Measurements from ENCODE around the gene EXOC4. TPM values are rescaled to one million over a fixed set of nuclear protein-coding genes. Genes with fewer than 3 reads are reported as not detected.

EXOC4 gene
- total and polyA plus RNA-seq, 2 of the 13 experiments (the other 11 are each of a cell fraction or from before 2014, with no cell fraction given) = 22.5 to 39.0 TPM

DNA sequence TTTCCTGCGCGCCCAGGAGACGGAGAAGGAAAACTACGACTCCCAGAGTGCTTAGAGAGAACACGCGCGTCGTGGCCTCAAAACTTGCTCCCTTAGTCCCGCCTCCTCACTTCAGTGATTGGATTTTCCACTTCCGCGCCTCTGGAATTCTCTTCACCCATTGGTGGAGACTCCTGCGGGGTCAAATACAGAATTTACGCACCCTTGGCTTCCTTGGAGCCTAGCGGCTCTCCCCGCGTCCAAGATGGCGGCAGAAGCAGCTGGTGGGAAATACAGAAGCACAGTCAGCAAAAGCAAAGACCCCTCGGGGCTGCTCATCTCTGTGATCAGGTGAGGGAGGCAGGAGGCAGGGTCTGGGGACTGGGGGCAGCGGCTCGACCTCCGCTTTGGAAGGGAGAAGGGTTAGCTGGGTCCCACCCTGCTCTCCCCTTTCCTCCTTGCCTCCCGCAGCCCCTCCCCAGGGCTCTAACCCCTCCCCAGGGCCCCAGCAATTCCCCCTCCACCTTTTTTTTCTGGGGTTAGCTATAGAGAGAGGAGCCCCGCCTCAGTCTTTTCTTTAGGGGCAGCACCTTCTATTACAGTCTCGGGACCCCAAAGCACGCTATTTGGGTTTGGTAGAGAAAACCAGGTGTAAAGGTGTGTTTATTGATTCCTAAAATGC is at the start of gene EXOC4 (continued):
- TF ChIP-seq, protein P1, sequence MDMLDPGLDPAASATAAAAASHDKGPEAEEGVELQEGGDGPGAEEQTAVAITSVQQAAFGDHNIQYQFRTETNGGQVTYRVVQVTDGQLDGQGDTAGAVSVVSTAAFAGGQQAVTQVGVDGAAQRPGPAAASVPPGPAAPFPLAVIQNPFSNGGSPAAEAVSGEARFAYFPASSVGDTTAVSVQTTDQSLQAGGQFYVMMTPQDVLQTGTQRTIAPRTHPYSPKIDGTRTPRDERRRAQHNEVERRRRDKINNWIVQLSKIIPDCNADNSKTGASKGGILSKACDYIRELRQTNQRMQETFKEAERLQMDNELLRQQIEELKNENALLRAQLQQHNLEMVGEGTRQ (IDR thresholded peaks at IDR 0.05; ENCODE audit: low read depth, low read length) = no peak
- TF ChIP-seq, protein P1 (CRISPR knock-in tag; IDR thresholded peaks at IDR 0.05; ENCODE audit: borderline replicate concordance) = no peak
- no peak for TF ChIP-seq KDM3A (CRISPR knock-in tag; IDR thresholded peaks at IDR 0.05; ENCODE audit: low read depth)
- peak; percentile 76 for TF ChIP-seq PHF8 (CRISPR knock-in tag; IDR thresholded peaks at IDR 0.05)
- TF ChIP-seq ZNF678 (CRISPR knock-in tag; IDR thresholded peaks at IDR 0.05) = no peak
- TF ChIP-seq, protein P2, sequence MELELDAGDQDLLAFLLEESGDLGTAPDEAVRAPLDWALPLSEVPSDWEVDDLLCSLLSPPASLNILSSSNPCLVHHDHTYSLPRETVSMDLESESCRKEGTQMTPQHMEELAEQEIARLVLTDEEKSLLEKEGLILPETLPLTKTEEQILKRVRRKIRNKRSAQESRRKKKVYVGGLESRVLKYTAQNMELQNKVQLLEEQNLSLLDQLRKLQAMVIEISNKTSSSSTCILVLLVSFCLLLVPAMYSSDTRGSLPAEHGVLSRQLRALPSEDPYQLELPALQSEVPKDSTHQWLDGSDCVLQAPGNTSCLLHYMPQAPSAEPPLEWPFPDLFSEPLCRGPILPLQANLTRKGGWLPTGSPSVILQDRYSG (CRISPR knock-in tag; IDR thresholded peaks at IDR 0.05) = no peak
- no peak for TF ChIP-seq FOXA3 (CRISPR knock-in tag; IDR thresholded peaks at IDR 0.05)
- no peak for TF ChIP-seq MATR3 (CRISPR knock-in tag; IDR thresholded peaks at IDR 0.05)
- no peak for TF ChIP-seq ZNF567 (CRISPR knock-in tag; IDR thresholded peaks at IDR 0.05; ENCODE audit: borderline replicate concordance)
- no peak for TF ChIP-seq ZNF329 (CRISPR knock-in tag; IDR thresholded peaks at IDR 0.05; ENCODE audit: low read depth)
- TF ChIP-seq ZNF251 (CRISPR knock-in tag; IDR thresholded peaks at IDR 0.05) = no peak
- TF ChIP-seq AHR (CRISPR knock-in tag; IDR thresholded peaks at IDR 0.05) = no peak
- TF ChIP-seq, protein P3, sequence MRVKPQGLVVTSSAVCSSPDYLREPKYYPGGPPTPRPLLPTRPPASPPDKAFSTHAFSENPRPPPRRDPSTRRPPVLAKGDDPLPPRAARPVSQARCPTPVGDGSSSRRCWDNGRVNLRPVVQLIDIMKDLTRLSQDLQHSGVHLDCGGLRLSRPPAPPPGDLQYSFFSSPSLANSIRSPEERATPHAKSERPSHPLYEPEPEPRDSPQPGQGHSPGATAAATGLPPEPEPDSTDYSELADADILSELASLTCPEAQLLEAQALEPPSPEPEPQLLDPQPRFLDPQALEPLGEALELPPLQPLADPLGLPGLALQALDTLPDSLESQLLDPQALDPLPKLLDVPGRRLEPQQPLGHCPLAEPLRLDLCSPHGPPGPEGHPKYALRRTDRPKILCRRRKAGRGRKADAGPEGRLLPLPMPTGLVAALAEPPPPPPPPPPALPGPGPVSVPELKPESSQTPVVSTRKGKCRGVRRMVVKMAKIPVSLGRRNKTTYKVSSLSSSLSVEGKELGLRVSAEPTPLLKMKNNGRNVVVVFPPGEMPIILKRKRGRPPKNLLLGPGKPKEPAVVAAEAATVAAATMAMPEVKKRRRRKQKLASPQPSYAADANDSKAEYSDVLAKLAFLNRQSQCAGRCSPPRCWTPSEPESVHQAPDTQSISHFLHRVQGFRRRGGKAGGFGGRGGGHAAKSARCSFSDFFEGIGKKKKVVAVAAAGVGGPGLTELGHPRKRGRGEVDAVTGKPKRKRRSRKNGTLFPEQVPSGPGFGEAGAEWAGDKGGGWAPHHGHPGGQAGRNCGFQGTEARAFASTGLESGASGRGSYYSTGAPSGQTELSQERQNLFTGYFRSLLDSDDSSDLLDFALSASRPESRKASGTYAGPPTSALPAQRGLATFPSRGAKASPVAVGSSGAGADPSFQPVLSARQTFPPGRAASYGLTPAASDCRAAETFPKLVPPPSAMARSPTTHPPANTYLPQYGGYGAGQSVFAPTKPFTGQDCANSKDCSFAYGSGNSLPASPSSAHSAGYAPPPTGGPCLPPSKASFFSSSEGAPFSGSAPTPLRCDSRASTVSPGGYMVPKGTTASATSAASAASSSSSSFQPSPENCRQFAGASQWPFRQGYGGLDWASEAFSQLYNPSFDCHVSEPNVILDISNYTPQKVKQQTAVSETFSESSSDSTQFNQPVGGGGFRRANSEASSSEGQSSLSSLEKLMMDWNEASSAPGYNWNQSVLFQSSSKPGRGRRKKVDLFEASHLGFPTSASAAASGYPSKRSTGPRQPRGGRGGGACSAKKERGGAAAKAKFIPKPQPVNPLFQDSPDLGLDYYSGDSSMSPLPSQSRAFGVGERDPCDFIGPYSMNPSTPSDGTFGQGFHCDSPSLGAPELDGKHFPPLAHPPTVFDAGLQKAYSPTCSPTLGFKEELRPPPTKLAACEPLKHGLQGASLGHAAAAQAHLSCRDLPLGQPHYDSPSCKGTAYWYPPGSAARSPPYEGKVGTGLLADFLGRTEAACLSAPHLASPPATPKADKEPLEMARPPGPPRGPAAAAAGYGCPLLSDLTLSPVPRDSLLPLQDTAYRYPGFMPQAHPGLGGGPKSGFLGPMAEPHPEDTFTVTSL (CRISPR knock-in tag; IDR thresholded peaks at IDR 0.05; ENCODE audit: borderline replicate concordance) = no peak
- TF ChIP-seq RBFOX2 (IDR thresholded peaks at IDR 0.05; ENCODE audit: low read depth, low read length) = peak; percentile 53; the same call in 1 of the 2 replicates
- TF ChIP-seq, protein P4, sequence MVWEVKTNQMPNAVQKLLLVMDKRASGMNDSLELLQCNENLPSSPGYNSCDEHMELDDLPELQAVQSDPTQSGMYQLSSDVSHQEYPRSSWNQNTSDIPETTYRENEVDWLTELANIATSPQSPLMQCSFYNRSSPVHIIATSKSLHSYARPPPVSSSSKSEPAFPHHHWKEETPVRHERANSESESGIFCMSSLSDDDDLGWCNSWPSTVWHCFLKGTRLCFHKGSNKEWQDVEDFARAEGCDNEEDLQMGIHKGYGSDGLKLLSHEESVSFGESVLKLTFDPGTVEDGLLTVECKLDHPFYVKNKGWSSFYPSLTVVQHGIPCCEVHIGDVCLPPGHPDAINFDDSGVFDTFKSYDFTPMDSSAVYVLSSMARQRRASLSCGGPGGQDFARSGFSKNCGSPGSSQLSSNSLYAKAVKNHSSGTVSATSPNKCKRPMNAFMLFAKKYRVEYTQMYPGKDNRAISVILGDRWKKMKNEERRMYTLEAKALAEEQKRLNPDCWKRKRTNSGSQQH (CRISPR knock-in tag; IDR thresholded peaks at IDR 0.05; ENCODE audit: low read depth) = no peak
- no peak for TF ChIP-seq ZNF773 (CRISPR knock-in tag; IDR thresholded peaks at IDR 0.05; ENCODE audit: borderline replicate concordance)

Measured in HepG2 (cell line).